Measurements from ENCODE around the gene ARHGDIA. TPM values are rescaled to one million over a fixed set of nuclear protein-coding genes. Genes with fewer than 3 reads are reported as not detected.

Gene ARHGDIA
- total and polyA plus RNA-seq, 8 donors: 57.1 to 435 (median 151) TPM

DNA sequence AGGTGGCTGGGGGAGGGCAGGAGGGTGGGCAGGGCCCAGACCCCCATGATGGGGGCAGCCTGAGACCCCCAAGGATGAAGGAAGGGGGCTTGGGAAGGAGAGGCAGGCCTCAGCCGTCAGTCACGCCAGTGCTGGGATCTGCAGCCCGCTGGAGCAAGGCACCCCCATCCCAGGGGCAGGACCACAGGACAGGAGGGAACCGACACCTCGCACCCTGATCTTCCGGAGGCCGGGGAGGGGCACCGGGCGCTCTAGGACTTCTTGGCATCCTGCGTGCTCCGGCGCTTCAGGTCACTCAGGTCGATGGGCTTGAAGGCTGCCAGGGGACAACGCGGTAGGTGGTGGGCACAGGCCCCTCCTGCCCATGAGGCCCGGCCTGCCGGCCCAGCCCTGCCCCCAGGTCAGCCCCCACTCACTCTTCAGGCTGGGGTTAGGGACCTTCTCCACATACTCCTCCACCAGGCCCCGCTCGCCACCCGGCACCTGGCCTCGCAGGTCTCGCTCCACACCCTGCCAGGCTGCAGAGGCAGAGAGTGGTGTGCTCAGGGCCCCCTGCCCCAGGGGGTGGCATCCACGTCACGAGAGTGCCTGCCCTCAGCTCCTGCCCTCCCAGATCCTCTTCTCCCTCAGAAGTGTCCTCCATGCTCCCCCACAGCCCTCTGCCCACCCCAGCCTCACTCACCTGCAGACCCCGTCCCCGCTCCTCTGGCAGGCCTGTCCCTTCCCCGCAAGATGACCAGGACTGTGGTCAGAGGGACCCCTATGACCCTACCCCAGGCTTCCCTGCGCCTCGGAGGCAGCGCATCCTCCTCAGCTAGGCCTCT lies 47.9 kb downstream of the ARHGDIA start:
- DNase-seq: no peak
- WGBS, 5 donors: 94 to 97% (median 95%) methylated on average over 24 to 30 of the region's 30 CpGs
- H3K9me3 ChIP-seq: no peaks in the 10 kb centered on the region
- no peak overlapping the region for H3K4me3 ChIP-seq
- peaks cover 0 to 10% (median 0%) of the 10 kb centered on the region in 3 donors for H3K27me3 ChIP-seq
- H3K4me1 ChIP-seq: peaks cover 16 to 36% (median 21%) of the 10 kb centered on the region in 4 donors
- intact Hi-C loops (cut with DNase I; ENCODE audit: low total_unique reads): no loop called here
- TF ChIP-seq POLR2AphosphoS5 (IDR thresholded peaks at IDR 0.05): no peak
- TF ChIP-seq POLR2A (IDR thresholded peaks at IDR 0.05): no peak
- no peak for TF ChIP-seq EP300 (IDR thresholded peaks at IDR 0.05)
- no peak for TF ChIP-seq CTCF (IDR thresholded peaks at IDR 0.05)
- peak overlapping the region in 4 of 5 donors; percentile 79 to 93 (median 88) for H3K27ac ChIP-seq
- peaks cover 0 to 28% (median 26%) of the 10 kb centered on the region in 4 donors for H3K36me3 ChIP-seq

DNA sequence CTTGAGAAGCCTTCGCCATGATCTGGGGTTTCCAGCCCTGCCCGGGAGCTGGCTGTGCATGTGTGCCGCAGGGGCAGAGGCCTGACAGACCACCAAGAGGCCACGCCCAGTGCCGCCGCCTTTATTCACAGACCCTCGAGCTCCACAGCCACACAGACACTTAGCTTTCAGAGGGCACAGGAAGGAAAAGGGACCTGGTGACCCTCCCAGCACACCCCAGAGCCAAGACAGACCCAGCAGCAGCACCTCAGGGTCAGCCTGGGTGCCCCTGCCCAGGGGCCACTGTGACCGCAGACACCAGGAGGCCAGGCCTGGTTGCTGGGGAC lies 48.9 kb downstream of the ARHGDIA start:
- intact Hi-C loops (cut with DNase I; ENCODE audit: low total_unique reads): no loop called here
- Histone ChIP-seq H3K27ac (peak overlapping the region; percentile 76 to 93 (median 87)), H3K27me3 (peaks cover 0 to 17% (median 0%) of the 10 kb centered on the region in 3 donors), H3K9me3 (no peaks in the 10 kb centered on the region), H3K36me3 (peaks cover 0 to 28% (median 26%) of the 10 kb centered on the region in 4 donors), H3K4me3 (no peak overlapping the region), H3K4me1 (peaks cover 16 to 31% (median 20%) of the 10 kb centered on the region in 4 donors)
- DNase-seq: no peak
- no peak for TF ChIP-seq POLR2A (IDR thresholded peaks at IDR 0.05)
- TF ChIP-seq EP300 (IDR thresholded peaks at IDR 0.05): no peak
- no peak for TF ChIP-seq POLR2AphosphoS5 (IDR thresholded peaks at IDR 0.05)
- no peak for TF ChIP-seq CTCF (IDR thresholded peaks at IDR 0.05)
- WGBS, 5 donors: 64 to 83% (median 74%) methylated on average over 4 to 8 of the region's 8 CpGs

GRCh38 chr17:81821603-81822311 lies 49.4 kb downstream of the ARHGDIA start:
- Histone ChIP-seq H3K4me3 (no peak overlapping the region), H3K27me3 (peaks cover 0 to 20% (median 0%) of the 10 kb centered on the region in 3 donors), H3K4me1 (peaks cover 16 to 31% (median 20%) of the 10 kb centered on the region in 4 donors), H3K9me3 (no peaks in the 10 kb centered on the region), H3K27ac (peak overlapping the region; percentile 76 to 93 (median 87)), H3K36me3 (peaks cover 0 to 28% (median 26%) of the 10 kb centered on the region in 4 donors)
- peak; percentile 93 to 96 for DNase-seq
- whole genome bisulfite sequencing, 5 donors: 9 to 30% (median 28%) methylated on average over 7 to 20 of the region's 20 CpGs
- TF ChIP-seq EP300 (IDR thresholded peaks at IDR 0.05) (peak; percentile 21), CTCF (IDR thresholded peaks at IDR 0.05) (peak in 5 of 7 experiments; percentile 61 to 90 (median 67)), POLR2AphosphoS5 (IDR thresholded peaks at IDR 0.05) (peak; percentile 64 to 90 (median 67)), POLR2A (IDR thresholded peaks at IDR 0.05) (no peak)
- intact Hi-C loops (cut with DNase I; ENCODE audit: low total_unique reads): no loop called here

DNA sequence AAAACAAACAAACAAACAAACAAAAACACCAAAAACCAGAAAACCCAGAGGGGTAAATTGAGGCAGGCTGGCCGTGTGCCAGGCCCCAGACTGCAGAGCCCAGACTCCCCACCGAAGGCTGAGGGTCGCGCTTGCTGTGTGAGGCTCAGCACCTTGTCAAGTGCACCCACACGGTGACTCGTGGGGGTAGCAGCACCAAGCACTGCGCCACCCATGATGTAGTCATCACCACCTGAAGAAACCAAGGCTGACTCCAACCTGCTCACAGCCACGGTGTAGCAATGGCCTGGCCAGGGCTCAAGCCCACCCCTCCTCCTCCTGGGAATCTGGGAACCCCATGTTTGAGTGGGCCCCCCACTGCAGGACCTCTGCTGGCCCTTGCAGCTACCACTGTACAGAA lies 50.0 kb downstream of the ARHGDIA start:
- 68 to 84% (median 79%) methylated on average over 6 to 8 of the region's 8 CpGs for WGBS, 5 donors
- peaks cover 0 to 20% (median 0%) of the 10 kb centered on the region in 3 donors for H3K27me3 ChIP-seq
- TF ChIP-seq POLR2A (IDR thresholded peaks at IDR 0.05) (no peak), EP300 (IDR thresholded peaks at IDR 0.05) (no peak), CTCF (IDR thresholded peaks at IDR 0.05) (no peak)
- peak overlapping the region; percentile 76 to 93 (median 87) for H3K27ac ChIP-seq
- peaks cover 0 to 28% (median 26%) of the 10 kb centered on the region in 4 donors for H3K36me3 ChIP-seq
- intact Hi-C loops (cut with DNase I; ENCODE audit: low total_unique reads): no loop called here
- no peak overlapping the region for H3K4me3 ChIP-seq
- no peak for DNase-seq
- peaks cover 16 to 32% (median 20%) of the 10 kb centered on the region in 4 donors for H3K4me1 ChIP-seq
- H3K9me3 ChIP-seq: no peaks in the 10 kb centered on the region
